H9 (cell line): ENCODE results near the gene HEATR5A. TPM values are rescaled to one million over a fixed set of nuclear protein-coding genes. Genes with fewer than 3 reads are reported as not detected.

ENCODE experiments used
- DNase-seq: peaks from one replicate; pipeline ENCODE4 v3.0.0-alpha.2; 2017
- H2AFZ ChIP-seq: one replicate; pipeline ENCODE4 v1.6.1; 2013; ENCODE audit warnings: mild to moderate bottlenecking, low read length, control low read depth, moderate library complexity
- H2AK5ac ChIP-seq: 2 replicates; pipeline ENCODE4 v1.6.1; 2013; ENCODE audit warnings: low read length, control low read depth, mixed read lengths; ENCODE audit not compliant: insufficient read length
- H2BK120ac ChIP-seq: one replicate; pipeline ENCODE4 v1.6.1; 2013; ENCODE audit warnings: low read depth, mild to moderate bottlenecking, low read length, control low read depth, inconsistent platforms; ENCODE audit not compliant: poor library complexity, severe bottlenecking
- H2BK12ac ChIP-seq: 2 replicates; pipeline ENCODE4 v1.6.1; 2013; ENCODE audit warnings: low read length, control low read depth, mixed read lengths, low read depth; ENCODE audit not compliant: insufficient read length
- H2BK15ac ChIP-seq: 2 replicates; pipeline ENCODE4 v1.6.1; 2013; ENCODE audit warnings: low read depth, low read length, control low read depth
- H2BK20ac ChIP-seq: one replicate; pipeline ENCODE4 v1.6.1; 2013; ENCODE audit warnings: low read depth, mild to moderate bottlenecking, low read length, control low read depth, inconsistent platforms; ENCODE audit not compliant: poor library complexity, severe bottlenecking
- H2BK5ac ChIP-seq: 2 replicates; pipeline ENCODE4 v1.6.1; 2013; ENCODE audit warnings: low read length, control low read depth, mixed read lengths; ENCODE audit not compliant: insufficient read length
- H3K14ac ChIP-seq: 2 replicates; pipeline ENCODE4 v1.6.1; 2013; ENCODE audit warnings: low read length, control low read depth; ENCODE audit not compliant: insufficient read depth
- H3K18ac ChIP-seq: 2 replicates; pipeline ENCODE4 v1.6.1; 2013; ENCODE audit warnings: low read depth, mild to moderate bottlenecking, mixed read lengths, low read length, control low read depth; ENCODE audit not compliant: insufficient read length
- H3K23ac ChIP-seq: 2 replicates; pipeline ENCODE4 v1.6.1; 2013; ENCODE audit warnings: low read length, control low read depth, mixed read lengths, low read depth; ENCODE audit not compliant: insufficient read length
- H3K23me2 ChIP-seq: 2 replicates; pipeline ENCODE4 v1.6.1; 2013; ENCODE audit warnings: low read depth, mild to moderate bottlenecking, mixed read lengths, low read length, control low read depth; ENCODE audit not compliant: insufficient read length, poor library complexity, severe bottlenecking
- H3K27ac ChIP-seq: 2 replicates; pipeline ENCODE4 v1.5.1; 2013; ENCODE audit warnings: low read length, control low read depth, mixed read lengths, low read depth; ENCODE audit not compliant: insufficient read length
- H3K27me3 ChIP-seq: 2 replicates; pipeline ENCODE4 v1.6.1; 2013; ENCODE audit warnings: low read length, control low read depth, inconsistent platforms; ENCODE audit not compliant: insufficient read depth
- H3K4ac ChIP-seq: 2 replicates; pipeline ENCODE4 v1.6.1; 2013; ENCODE audit warnings: low read depth, mild to moderate bottlenecking, control low read depth, inconsistent platforms, low read length, moderate library complexity
- H3K4me1 ChIP-seq: 2 replicates; pipeline ENCODE4 v1.6.1; 2013; ENCODE audit warnings: low read length, control low read depth, inconsistent platforms; ENCODE audit not compliant: insufficient read depth
- H3K4me2 ChIP-seq: 2 replicates; pipeline ENCODE4 v1.6.1; 2013; ENCODE audit warnings: low read length, control low read depth, mixed read lengths; ENCODE audit not compliant: insufficient read length, insufficient read depth
- H3K56ac ChIP-seq: 2 replicates; pipeline ENCODE4 v1.6.1; 2013; ENCODE audit warnings: low read depth, mild to moderate bottlenecking, mixed read lengths, low read length, control low read depth; ENCODE audit not compliant: insufficient read length
- H3K79me1 ChIP-seq: 2 replicates; pipeline ENCODE4 v1.6.1; 2013; ENCODE audit warnings: low read depth, mild to moderate bottlenecking, moderate library complexity, low read length, control low read depth, inconsistent platforms; ENCODE audit not compliant: insufficient read depth, poor library complexity, severe bottlenecking
- H3K79me2 ChIP-seq: 2 replicates; pipeline ENCODE4 v1.6.1; 2013; ENCODE audit warnings: low read length, control low read depth, inconsistent platforms; ENCODE audit not compliant: insufficient read depth
- H3K9ac ChIP-seq: 2 replicates; pipeline ENCODE4 v1.6.1; 2013; ENCODE audit warnings: low read length, control low read depth, mixed read lengths; ENCODE audit not compliant: insufficient read length; ENCODE audit errors: extremely low read depth
- H3K9me3 ChIP-seq: one replicate; pipeline ENCODE4 v1.6.1; 2013; ENCODE audit warnings: low read depth, low read length, inconsistent platforms; ENCODE audit not compliant: control insufficient read depth
- H3T11ph ChIP-seq: one replicate; pipeline ENCODE4 v1.6.1; 2013; ENCODE audit warnings: mild to moderate bottlenecking, low read length, control low read depth, inconsistent platforms
- H4K20me1 ChIP-seq: one replicate; pipeline ENCODE4 v1.6.1; 2013; ENCODE audit not compliant: control insufficient read depth, insufficient read length, insufficient read depth
- H4K5ac ChIP-seq: 2 replicates; pipeline ENCODE4 v1.6.1; 2013; ENCODE audit warnings: low read depth, mild to moderate bottlenecking, mixed read lengths, low read length, control low read depth; ENCODE audit not compliant: insufficient read length
- H4K8ac ChIP-seq: replicated peaks from 2 replicates; pipeline ENCODE4 v1.6.1; 2013; ENCODE audit warnings: low read length, control low read depth, mixed read lengths, low read depth; ENCODE audit not compliant: insufficient read length
- H4K91ac ChIP-seq: 2 replicates; pipeline ENCODE4 v1.6.1; 2013; ENCODE audit warnings: low read depth, mild to moderate bottlenecking, moderate library complexity, mixed read lengths, low read length, control low read depth; ENCODE audit not compliant: insufficient read length
- H3K27ac Mint-ChIP-seq, 3 experiments: 2 replicates in 2 of 3; 3 replicates in 1 of 3; pipeline ENCODE4 v1.8.0; 2020 to 2021; ENCODE audit warnings: mixed read lengths in 3 of 3, mild to moderate bottlenecking in 1 of 3, moderate library complexity in 1 of 3
- H3K27me3 Mint-ChIP-seq: 2 replicates; pipeline ENCODE4 v1.8.0; 2021; ENCODE audit warnings: low read depth, mild to moderate bottlenecking, moderate library complexity, mixed read lengths
- H3K36me3 Mint-ChIP-seq, 3 experiments: 2 replicates in 2 of 3; 3 replicates in 1 of 3; pipeline ENCODE4 v1.8.0; 2020 to 2021; ENCODE audit warnings: low read depth in 3 of 3, mixed read lengths in 3 of 3; ENCODE audit not compliant: insufficient read depth in 1 of 3
- H3K4me1 Mint-ChIP-seq, 2 experiments: 2 replicates each; pipeline ENCODE4 v1.8.0; 2020; ENCODE audit warnings: mixed read lengths in 2 of 2
- H3K4me3 Mint-ChIP-seq, 2 experiments: 2 replicates in 1 of 2; 3 replicates in 1 of 2; pipeline ENCODE4 v1.8.0; 2020 to 2021; ENCODE audit warnings: mild to moderate bottlenecking in 2 of 2, mixed read lengths in 2 of 2, moderate library complexity in 1 of 2
- H3K9me3 Mint-ChIP-seq, 2 experiments: 2 replicates in 1 of 2; 3 replicates in 1 of 2; pipeline ENCODE4 v1.8.0; 2020; ENCODE audit warnings: mild to moderate bottlenecking in 2 of 2, mixed read lengths in 2 of 2, moderate library complexity in 1 of 2
- WGBS: extraction: QIAGEN DNeasy Blood & Tissue Kit; methylation state at CpG from one replicate; pipeline ENCODE4 v1.1.7; 2013; ENCODE audit warnings: missing lambda C conversion rate, low lambda C conversion rate, mixed read lengths; ENCODE audit not compliant: insufficient read length; ENCODE audit errors: extremely low coverage; 5-methylcytosine and 5-hydroxymethylcytosine counted together
- total RNA-seq: library from RNA; stranded (reverse); gene quantifications from 2 replicates; pipeline ENCODE4 v1.2.1, GENCODE V29; 2021
- TF ChIP-seq, protein P1 (sequence below): fragments of 200-600 bp; sonication (generic); conservative IDR thresholded peaks from 3 replicates; pipeline ENCODE4 v1.8.0; 2021; ENCODE audit warnings: antibody characterized with exemption, mild to moderate bottlenecking

HEATR5A gene
- total RNA-seq, 1 experiment from 2014 or later = 21.2 TPM

DNA sequence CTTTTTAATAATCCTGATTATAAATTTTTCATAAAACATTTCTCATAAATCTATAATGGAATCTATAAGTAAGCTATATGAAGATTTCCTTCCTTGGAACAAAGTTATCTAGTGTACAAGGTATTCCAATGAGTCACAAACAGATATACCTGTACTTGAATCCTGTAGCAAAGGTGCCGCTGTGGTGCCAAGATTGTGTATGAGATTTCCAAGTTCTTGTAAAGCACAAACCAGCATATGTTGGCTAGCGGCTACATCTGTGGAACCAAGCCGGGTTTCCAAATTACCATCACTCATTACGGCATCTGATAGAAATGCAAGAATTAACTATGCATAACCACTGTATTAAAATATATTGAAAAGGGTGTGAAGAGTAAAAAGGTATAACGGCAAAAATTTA is 34.1 kb downstream of the HEATR5A start:
- no peak overlapping the region for H4K5ac ChIP-seq
- Mint-ChIP-seq H3K36me3 (peaks cover 4 to 5% (median 4%) of the 10 kb centered on the region in 3 experiments; a peak in 4 of 7 replicates), H3K4me3 (no peak overlapping the region), H3K9me3 (no peaks in the 10 kb centered on the region), H3K4me1 (no peaks in the 10 kb centered on the region), H3K27ac (no peak overlapping the region), H3K27me3 (no peaks in the 10 kb centered on the region)
- H4K20me1 ChIP-seq = no peaks in the 10 kb centered on the region
- H2BK20ac ChIP-seq = no peak overlapping the region
- H3K79me2 ChIP-seq = no peaks in the 10 kb centered on the region
- no peak overlapping the region for H3K4me2 ChIP-seq
- no peak for DNase-seq
- H3K4ac ChIP-seq = no peak overlapping the region
- TF ChIP-seq, protein P1, sequence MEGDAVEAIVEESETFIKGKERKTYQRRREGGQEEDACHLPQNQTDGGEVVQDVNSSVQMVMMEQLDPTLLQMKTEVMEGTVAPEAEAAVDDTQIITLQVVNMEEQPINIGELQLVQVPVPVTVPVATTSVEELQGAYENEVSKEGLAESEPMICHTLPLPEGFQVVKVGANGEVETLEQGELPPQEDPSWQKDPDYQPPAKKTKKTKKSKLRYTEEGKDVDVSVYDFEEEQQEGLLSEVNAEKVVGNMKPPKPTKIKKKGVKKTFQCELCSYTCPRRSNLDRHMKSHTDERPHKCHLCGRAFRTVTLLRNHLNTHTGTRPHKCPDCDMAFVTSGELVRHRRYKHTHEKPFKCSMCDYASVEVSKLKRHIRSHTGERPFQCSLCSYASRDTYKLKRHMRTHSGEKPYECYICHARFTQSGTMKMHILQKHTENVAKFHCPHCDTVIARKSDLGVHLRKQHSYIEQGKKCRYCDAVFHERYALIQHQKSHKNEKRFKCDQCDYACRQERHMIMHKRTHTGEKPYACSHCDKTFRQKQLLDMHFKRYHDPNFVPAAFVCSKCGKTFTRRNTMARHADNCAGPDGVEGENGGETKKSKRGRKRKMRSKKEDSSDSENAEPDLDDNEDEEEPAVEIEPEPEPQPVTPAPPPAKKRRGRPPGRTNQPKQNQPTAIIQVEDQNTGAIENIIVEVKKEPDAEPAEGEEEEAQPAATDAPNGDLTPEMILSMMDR = no peak
- no CpG with 5 or more reads among the region's 5 CpGs for WGBS
- no peak overlapping the region for H3K56ac ChIP-seq
- H2AK5ac ChIP-seq = no peak overlapping the region
- H3T11ph ChIP-seq = no peak overlapping the region
- no peaks in the 10 kb centered on the region for H3K4me1 ChIP-seq
- no peak overlapping the region for H2AFZ ChIP-seq
- H3K23ac ChIP-seq = no peak overlapping the region
- no peak overlapping the region for H3K27ac ChIP-seq
- no peak overlapping the region for H3K14ac ChIP-seq
- no peak overlapping the region for H4K91ac ChIP-seq
- no peaks in the 10 kb centered on the region for H3K9me3 ChIP-seq
- no peak overlapping the region for H2BK120ac ChIP-seq
- no peaks in the 10 kb centered on the region for H3K79me1 ChIP-seq
- no peak overlapping the region for H4K8ac ChIP-seq
- H2BK12ac ChIP-seq = no peak overlapping the region
- H3K9ac ChIP-seq = no peak overlapping the region
- no peak overlapping the region for H2BK15ac ChIP-seq
- H3K27me3 ChIP-seq = no peaks in the 10 kb centered on the region
- no peaks in the 10 kb centered on the region for H3K23me2 ChIP-seq
- H2BK5ac ChIP-seq = no peak overlapping the region
- H3K18ac ChIP-seq = no peak overlapping the region
